ENCODE measurements around the gene CALML3.

CALML3 gene

GRCh38 chr10:5485948-5486852 lies 38.6 kb upstream of the CALML3 start:
- no peaks in the 10 kb centered on the region for H3K9me3 ChIP-seq (ENCODE audit: insufficient read depth, low read length)
- peaks cover 4% of the 10 kb centered on the region for H3K27me3 ChIP-seq (ENCODE audit: low read depth, low read length)
- H3K79me2 ChIP-seq (ENCODE audit: low read length): no peaks in the 10 kb centered on the region
- H4K20me1 ChIP-seq (ENCODE audit: insufficient read depth, low read length): no peaks in the 10 kb centered on the region
- no peak overlapping the region for H3K9ac ChIP-seq (ENCODE audit: low read length)
- no peaks in the 10 kb centered on the region for H3K36me3 ChIP-seq (replicated peaks; ENCODE audit: low read depth, low read length)
- no peak overlapping the region for H3K27ac ChIP-seq (ENCODE audit: low read length)
- H3K4me3 ChIP-seq (ENCODE audit: low read length): no peak overlapping the region
- no peak overlapping the region for H2AFZ ChIP-seq (ENCODE audit: low read depth, low read length)
- no peak overlapping the region for H3K4me2 ChIP-seq (ENCODE audit: low read length)
- TF ChIP-seq CTCF (IDR thresholded peaks at IDR 0.05; ENCODE audit: low read depth, low read length) (no peak), EZH2phosphoT487 (IDR thresholded peaks at IDR 0.05; ENCODE audit: low read depth) (no peak)
- H3K4me1 ChIP-seq (ENCODE audit: low read length): no peaks in the 10 kb centered on the region

GRCh38 chr10:5486853-5487235 lies 37.9 kb upstream of the CALML3 start:
- TF ChIP-seq EZH2phosphoT487 (IDR thresholded peaks at IDR 0.05; ENCODE audit: low read depth) (no peak), CTCF (IDR thresholded peaks at IDR 0.05; ENCODE audit: low read depth, low read length) (no peak)
- Histone ChIP-seq H3K4me3 (ENCODE audit: low read length) (no peak overlapping the region), H4K20me1 (ENCODE audit: insufficient read depth, low read length) (no peaks in the 10 kb centered on the region), H3K36me3 (replicated peaks; ENCODE audit: low read depth, low read length) (no peaks in the 10 kb centered on the region), H3K79me2 (ENCODE audit: low read length) (no peaks in the 10 kb centered on the region), H3K4me2 (ENCODE audit: low read length) (no peak overlapping the region), H2AFZ (ENCODE audit: low read depth, low read length) (no peak overlapping the region), H3K9ac (ENCODE audit: low read length) (no peak overlapping the region), H3K27ac (ENCODE audit: low read length) (no peak overlapping the region), H3K9me3 (ENCODE audit: insufficient read depth, low read length) (no peaks in the 10 kb centered on the region), H3K27me3 (ENCODE audit: low read depth, low read length) (peaks cover 4% of the 10 kb centered on the region), H3K4me1 (ENCODE audit: low read length) (no peaks in the 10 kb centered on the region)

GRCh38 chr10:5488272-5489161 lies 36.2 kb upstream of the CALML3 start:
- Histone ChIP-seq H3K9me3 (ENCODE audit: insufficient read depth, low read length) (no peaks in the 10 kb centered on the region), H2AFZ (ENCODE audit: low read depth, low read length) (no peak overlapping the region), H4K20me1 (ENCODE audit: insufficient read depth, low read length) (no peaks in the 10 kb centered on the region), H3K79me2 (ENCODE audit: low read length) (no peaks in the 10 kb centered on the region), H3K36me3 (replicated peaks; ENCODE audit: low read depth, low read length) (no peaks in the 10 kb centered on the region), H3K27me3 (ENCODE audit: low read depth, low read length) (peaks cover 4% of the 10 kb centered on the region), H3K27ac (ENCODE audit: low read length) (no peak overlapping the region), H3K9ac (ENCODE audit: low read length) (no peak overlapping the region), H3K4me2 (ENCODE audit: low read length) (no peak overlapping the region), H3K4me1 (ENCODE audit: low read length) (no peaks in the 10 kb centered on the region), H3K4me3 (ENCODE audit: low read length) (no peak overlapping the region)
- TF ChIP-seq EZH2phosphoT487 (IDR thresholded peaks at IDR 0.05; ENCODE audit: low read depth) (no peak), CTCF (IDR thresholded peaks at IDR 0.05; ENCODE audit: low read depth, low read length) (no peak)

GRCh38 chr10:5490032-5490431 lies 34.7 kb upstream of the CALML3 start:
- TF ChIP-seq CTCF (IDR thresholded peaks at IDR 0.05; ENCODE audit: low read depth, low read length): no peak
- no peak for TF ChIP-seq EZH2phosphoT487 (IDR thresholded peaks at IDR 0.05; ENCODE audit: low read depth)
- H3K27ac ChIP-seq (ENCODE audit: low read length): no peak overlapping the region
- no peaks in the 10 kb centered on the region for H3K79me2 ChIP-seq (ENCODE audit: low read length)
- no peaks in the 10 kb centered on the region for H4K20me1 ChIP-seq (ENCODE audit: insufficient read depth, low read length)
- no peak overlapping the region for H3K9ac ChIP-seq (ENCODE audit: low read length)
- no peak overlapping the region for H3K4me3 ChIP-seq (ENCODE audit: low read length)
- H3K4me2 ChIP-seq (ENCODE audit: low read length): no peak overlapping the region
- H2AFZ ChIP-seq (ENCODE audit: low read depth, low read length): no peak overlapping the region
- H3K27me3 ChIP-seq (ENCODE audit: low read depth, low read length): peaks cover under 1% of the 10 kb centered on the region
- H3K9me3 ChIP-seq (ENCODE audit: insufficient read depth, low read length): no peaks in the 10 kb centered on the region
- H3K4me1 ChIP-seq (ENCODE audit: low read length): no peaks in the 10 kb centered on the region
- H3K36me3 ChIP-seq (replicated peaks; ENCODE audit: low read depth, low read length): no peaks in the 10 kb centered on the region

Measured in OCI-LY3 (cell line).